ENCODE data around the gene ACYP2.

Gene ACYP2

DNA sequence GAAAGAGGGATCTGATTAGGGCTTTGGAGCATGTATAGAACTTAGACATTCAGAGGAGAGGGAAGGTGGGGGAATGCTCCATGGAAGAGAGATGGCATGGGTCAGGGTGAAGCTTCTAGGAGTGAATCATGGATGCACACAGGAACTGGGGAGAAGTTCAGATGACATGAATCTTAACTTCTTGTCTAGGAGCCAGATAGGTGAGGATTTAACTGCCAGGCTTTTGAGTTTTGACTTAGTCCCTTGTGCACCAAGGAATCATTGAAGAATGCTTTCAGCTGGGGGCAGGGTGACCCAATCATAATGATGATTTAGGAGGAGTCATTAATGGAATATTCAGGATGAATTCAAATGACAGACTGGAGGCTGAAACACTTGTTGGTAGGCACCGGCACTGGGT is 48.7 kb downstream of the ACYP2 start:
- no peak overlapping the region for H3K27ac ChIP-seq (ENCODE audit: low read depth, low read length)
- H3K4me2 ChIP-seq (ENCODE audit: low read length), result no peak overlapping the region
- H2BK15ac ChIP-seq (replicated peaks; ENCODE audit: low read depth), result no peak overlapping the region
- DNase-seq, result no peak
- no peak overlapping the region for H3K4me3 ChIP-seq (ENCODE audit: low read length)
- no peak overlapping the region for H2BK120ac ChIP-seq (ENCODE audit: low read depth, low read length)
- H3K79me1 ChIP-seq (ENCODE audit: low read length), result no peaks in the 10 kb centered on the region
- H3K27me3 ChIP-seq (ENCODE audit: insufficient read depth, low read length, poor library complexity), result no peaks in the 10 kb centered on the region
- WGBS (ENCODE audit: extremely low coverage, insufficient coverage, low lambda C conversion rate), result no CpG with 5 or more reads among the region's 1 CpG
- H3K36me3 ChIP-seq (ENCODE audit: control insufficient read depth, insufficient read depth, low read length), result no peaks in the 10 kb centered on the region
- no peak overlapping the region for H2BK5ac ChIP-seq (ENCODE audit: low read length)
- H3K56ac ChIP-seq (ENCODE audit: low read length), result no peak overlapping the region
- H4K5ac ChIP-seq (ENCODE audit: low read length), result no peak overlapping the region
- H3K4me1 ChIP-seq (ENCODE audit: control insufficient read depth, low read depth, low read length), result no peaks in the 10 kb centered on the region
- H4K8ac ChIP-seq (ENCODE audit: low read depth, low read length), result no peak overlapping the region
- no peak overlapping the region for H3K9ac ChIP-seq (ENCODE audit: low read length)
- no peak overlapping the region for H3K23ac ChIP-seq (ENCODE audit: low read length)
- H2AK5ac ChIP-seq (ENCODE audit: low read length), result no peak overlapping the region
- no peaks in the 10 kb centered on the region for H3K79me2 ChIP-seq (ENCODE audit: control insufficient read depth, insufficient read depth, low read length)
- H3K4ac ChIP-seq (ENCODE audit: low read depth, low read length), result no peak overlapping the region
- no peak overlapping the region for H3K18ac ChIP-seq (ENCODE audit: low read length)

- Histone ChIP-seq H3K79me2 (ENCODE audit: control insufficient read depth, insufficient read depth, low read length) (no peaks in the 10 kb centered on the region), H3K4me2 (ENCODE audit: low read length) (no peak overlapping the region), H3K23ac (ENCODE audit: low read length) (no peak overlapping the region), H4K5ac (ENCODE audit: low read length) (no peak overlapping the region), H3K27ac (ENCODE audit: low read depth, low read length) (no peak overlapping the region), H3K79me1 (ENCODE audit: low read length) (no peaks in the 10 kb centered on the region), H2BK120ac (ENCODE audit: low read depth, low read length) (no peak overlapping the region), H3K18ac (ENCODE audit: low read length) (no peak overlapping the region), H3K4me1 (ENCODE audit: control insufficient read depth, low read depth, low read length) (no peaks in the 10 kb centered on the region), H2BK5ac (ENCODE audit: low read length) (no peak overlapping the region), H3K27me3 (ENCODE audit: insufficient read depth, low read length, poor library complexity) (no peaks in the 10 kb centered on the region), H2AK5ac (ENCODE audit: low read length) (no peak overlapping the region), H3K4ac (ENCODE audit: low read depth, low read length) (no peak overlapping the region), H3K4me3 (ENCODE audit: low read length) (no peak overlapping the region), H3K36me3 (ENCODE audit: control insufficient read depth, insufficient read depth, low read length) (no peaks in the 10 kb centered on the region), H3K56ac (ENCODE audit: low read length) (no peak overlapping the region), H2BK15ac (replicated peaks; ENCODE audit: low read depth) (no peak overlapping the region), H4K8ac (ENCODE audit: low read depth, low read length) (no peak overlapping the region), H3K9ac (ENCODE audit: low read length) (no peak overlapping the region)
- no peak for DNase-seq
- no CpG with 5 or more reads among the region's 3 CpGs for WGBS (ENCODE audit: extremely low coverage, insufficient coverage, low lambda C conversion rate)
These were observed 50.8 kb downstream of the ACYP2 start for GRCh38 chr2:54166121-54166773.

GRCh38 chr2:54176577-54176976 is 61.2 kb downstream of the ACYP2 start:
- Histone ChIP-seq H2AK5ac (ENCODE audit: low read length) (no peak overlapping the region), H3K79me1 (ENCODE audit: low read length) (no peaks in the 10 kb centered on the region), H3K9ac (ENCODE audit: low read length) (no peak overlapping the region), H2BK5ac (ENCODE audit: low read length) (no peak overlapping the region), H3K27me3 (ENCODE audit: insufficient read depth, low read length, poor library complexity) (no peaks in the 10 kb centered on the region), H3K79me2 (ENCODE audit: control insufficient read depth, insufficient read depth, low read length) (no peaks in the 10 kb centered on the region), H3K18ac (ENCODE audit: low read length) (no peak overlapping the region), H3K4me3 (ENCODE audit: low read length) (no peak overlapping the region), H3K4me2 (ENCODE audit: low read length) (no peak overlapping the region), H3K4ac (ENCODE audit: low read depth, low read length) (no peak overlapping the region), H3K27ac (ENCODE audit: low read depth, low read length) (no peak overlapping the region), H3K36me3 (ENCODE audit: control insufficient read depth, insufficient read depth, low read length) (no peaks in the 10 kb centered on the region), H3K56ac (ENCODE audit: low read length) (no peak overlapping the region), H4K8ac (ENCODE audit: low read depth, low read length) (no peak overlapping the region), H2BK120ac (ENCODE audit: low read depth, low read length) (no peak overlapping the region), H3K4me1 (ENCODE audit: control insufficient read depth, low read depth, low read length) (no peaks in the 10 kb centered on the region), H3K23ac (ENCODE audit: low read length) (no peak overlapping the region), H2BK15ac (replicated peaks; ENCODE audit: low read depth) (no peak overlapping the region), H4K5ac (ENCODE audit: low read length) (no peak overlapping the region)
- DNase-seq, result peak; percentile 76
- no CpG with 5 or more reads among the region's 2 CpGs for WGBS (ENCODE audit: extremely low coverage, insufficient coverage, low lambda C conversion rate)

DNA sequence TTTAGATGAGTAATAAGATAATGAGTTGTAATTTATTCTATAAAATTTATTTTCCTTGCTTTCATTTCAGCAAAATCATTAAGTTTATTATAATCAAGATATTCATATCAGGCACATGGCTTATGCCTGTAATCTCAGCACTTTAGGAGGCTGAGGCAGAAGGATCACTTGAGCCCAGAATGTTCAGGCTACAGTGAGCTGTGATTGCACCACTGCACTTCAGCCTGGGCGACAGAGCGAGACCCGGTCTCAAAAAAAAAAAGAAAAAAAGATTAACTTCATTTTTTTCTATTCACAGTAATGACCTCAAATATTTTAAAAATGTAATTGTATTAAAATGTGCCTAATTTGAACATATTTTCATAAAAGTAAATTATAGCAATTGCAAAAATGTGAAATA is 67.9 kb downstream of the ACYP2 start:
- H3K4me2 ChIP-seq (ENCODE audit: low read length), result no peak overlapping the region
- no peak overlapping the region for H3K9ac ChIP-seq (ENCODE audit: low read length)
- H3K56ac ChIP-seq (ENCODE audit: low read length), result no peak overlapping the region
- no peaks in the 10 kb centered on the region for H3K36me3 ChIP-seq (ENCODE audit: control insufficient read depth, insufficient read depth, low read length)
- H2BK15ac ChIP-seq (replicated peaks; ENCODE audit: low read depth), result no peak overlapping the region
- DNase-seq, result no peak
- no peak overlapping the region for H3K18ac ChIP-seq (ENCODE audit: low read length)
- H4K5ac ChIP-seq (ENCODE audit: low read length), result no peak overlapping the region
- no peak overlapping the region for H2AK5ac ChIP-seq (ENCODE audit: low read length)
- no peak overlapping the region for H2BK5ac ChIP-seq (ENCODE audit: low read length)
- H3K4ac ChIP-seq (ENCODE audit: low read depth, low read length), result no peak overlapping the region
- no peaks in the 10 kb centered on the region for H3K27me3 ChIP-seq (ENCODE audit: insufficient read depth, low read length, poor library complexity)
- no peak overlapping the region for H3K23ac ChIP-seq (ENCODE audit: low read length)
- H3K4me1 ChIP-seq (ENCODE audit: control insufficient read depth, low read depth, low read length), result no peaks in the 10 kb centered on the region
- H4K8ac ChIP-seq (ENCODE audit: low read depth, low read length), result no peak overlapping the region
- H3K79me1 ChIP-seq (ENCODE audit: low read length), result no peaks in the 10 kb centered on the region
- no CpG with 5 or more reads among the region's 3 CpGs for WGBS (ENCODE audit: extremely low coverage, insufficient coverage, low lambda C conversion rate)
- H2BK120ac ChIP-seq (ENCODE audit: low read depth, low read length), result no peak overlapping the region
- H3K27ac ChIP-seq (ENCODE audit: low read depth, low read length), result no peak overlapping the region
- no peaks in the 10 kb centered on the region for H3K79me2 ChIP-seq (ENCODE audit: control insufficient read depth, insufficient read depth, low read length)
- no peak overlapping the region for H3K4me3 ChIP-seq (ENCODE audit: low read length)

GRCh38 chr2:54183972-54184371 is 68.6 kb downstream of the ACYP2 start:
- Histone ChIP-seq H4K8ac (ENCODE audit: low read depth, low read length) (no peak overlapping the region), H3K36me3 (ENCODE audit: control insufficient read depth, insufficient read depth, low read length) (no peaks in the 10 kb centered on the region), H3K27me3 (ENCODE audit: insufficient read depth, low read length, poor library complexity) (no peaks in the 10 kb centered on the region), H3K79me1 (ENCODE audit: low read length) (no peaks in the 10 kb centered on the region), H3K18ac (ENCODE audit: low read length) (no peak overlapping the region), H3K4me1 (ENCODE audit: control insufficient read depth, low read depth, low read length) (no peaks in the 10 kb centered on the region), H3K56ac (ENCODE audit: low read length) (no peak overlapping the region), H2BK120ac (ENCODE audit: low read depth, low read length) (no peak overlapping the region), H3K4me2 (ENCODE audit: low read length) (no peak overlapping the region), H3K23ac (ENCODE audit: low read length) (no peak overlapping the region), H3K4me3 (ENCODE audit: low read length) (no peak overlapping the region), H3K27ac (ENCODE audit: low read depth, low read length) (no peak overlapping the region), H4K5ac (ENCODE audit: low read length) (no peak overlapping the region), H3K79me2 (ENCODE audit: control insufficient read depth, insufficient read depth, low read length) (no peaks in the 10 kb centered on the region), H3K9ac (ENCODE audit: low read length) (no peak overlapping the region), H3K4ac (ENCODE audit: low read depth, low read length) (no peak overlapping the region), H2BK5ac (ENCODE audit: low read length) (no peak overlapping the region), H2BK15ac (replicated peaks; ENCODE audit: low read depth) (no peak overlapping the region), H2AK5ac (ENCODE audit: low read length) (no peak overlapping the region)
- WGBS (ENCODE audit: extremely low coverage, insufficient coverage, low lambda C conversion rate), result no CpG with 5 or more reads among the region's 4 CpGs
- DNase-seq, result no peak

DNA sequence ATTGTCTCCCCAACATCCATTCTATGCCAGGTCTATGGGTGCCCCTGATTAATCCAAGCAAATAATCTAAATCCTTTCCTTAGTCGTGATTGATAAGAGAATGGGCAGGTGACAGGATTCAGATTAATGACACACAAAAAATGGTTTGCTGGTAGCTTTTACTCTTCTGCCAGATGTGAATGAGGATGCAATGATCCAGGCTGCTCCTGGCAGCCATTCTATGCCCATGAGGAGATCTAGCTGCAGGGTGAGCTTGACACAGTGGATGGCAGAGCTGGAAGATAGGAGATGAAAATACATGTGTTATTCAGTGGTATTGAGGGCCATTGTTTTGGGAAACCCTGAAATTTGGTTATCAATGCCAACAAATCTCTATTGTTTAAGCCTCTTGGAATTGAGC is 69.7 kb downstream of the ACYP2 start:
- Histone ChIP-seq H3K4ac (ENCODE audit: low read depth, low read length) (no peak overlapping the region), H3K27me3 (ENCODE audit: insufficient read depth, low read length, poor library complexity) (no peaks in the 10 kb centered on the region), H2BK15ac (replicated peaks; ENCODE audit: low read depth) (no peak overlapping the region), H4K5ac (ENCODE audit: low read length) (no peak overlapping the region), H3K4me3 (ENCODE audit: low read length) (no peak overlapping the region), H3K56ac (ENCODE audit: low read length) (no peak overlapping the region), H2AK5ac (ENCODE audit: low read length) (no peak overlapping the region), H3K18ac (ENCODE audit: low read length) (no peak overlapping the region), H3K4me2 (ENCODE audit: low read length) (no peak overlapping the region), H2BK120ac (ENCODE audit: low read depth, low read length) (no peak overlapping the region), H3K23ac (ENCODE audit: low read length) (no peak overlapping the region), H4K8ac (ENCODE audit: low read depth, low read length) (no peak overlapping the region), H3K4me1 (ENCODE audit: control insufficient read depth, low read depth, low read length) (no peaks in the 10 kb centered on the region), H3K79me2 (ENCODE audit: control insufficient read depth, insufficient read depth, low read length) (no peaks in the 10 kb centered on the region), H3K79me1 (ENCODE audit: low read length) (no peaks in the 10 kb centered on the region), H2BK5ac (ENCODE audit: low read length) (no peak overlapping the region), H3K27ac (ENCODE audit: low read depth, low read length) (no peak overlapping the region), H3K9ac (ENCODE audit: low read length) (no peak overlapping the region), H3K36me3 (ENCODE audit: control insufficient read depth, insufficient read depth, low read length) (no peaks in the 10 kb centered on the region)
- WGBS (ENCODE audit: extremely low coverage, insufficient coverage, low lambda C conversion rate), result no CpG with 5 or more reads among the region's 1 CpG
- DNase-seq, result no peak
